K562 (cell line): ENCODE data around the gene TBX10. TPM values are rescaled to one million over a fixed set of nuclear protein-coding genes. Genes with fewer than 3 reads are reported as not detected.

Experiments
- ARNT ChIP-seq, 2 experiments: fragments of 450-650 bp; IDR thresholded peaks; 2 replicates each; pipeline ENCODE4 v1.6.1; 2016; ENCODE audit warnings: mild to moderate bottlenecking in 1 of 2
- CCAR2 ChIP-seq: fragments of 200-400 bp; formaldehyde crosslinking; IDR thresholded peaks from 2 replicates; pipeline ENCODE4 v1.6.1; 2017; ENCODE audit warnings: mild to moderate bottlenecking, low read depth, low read length
- CCNT2 ChIP-seq: IDR thresholded peaks from 2 replicates; pipeline ENCODE4 v1.6.1; 2011; ENCODE audit warnings: borderline replicate concordance, low read depth, mild to moderate bottlenecking, moderate library complexity, mixed read lengths, low read length; ENCODE audit not compliant: insufficient read length; ENCODE audit errors: extremely low read depth
- ELF4 ChIP-seq: fragments of 450-650 bp; formaldehyde crosslinking; IDR thresholded peaks from 2 replicates; pipeline ENCODE4 v1.4.0; 2022; ENCODE audit warnings: missing genetic modification characterization
- ETS2 ChIP-seq: IDR thresholded peaks from 2 replicates; pipeline ENCODE4 v1.6.1; 2016; ENCODE audit warnings: borderline replicate concordance, missing genetic modification characterization, mild to moderate bottlenecking, moderate library complexity, missing compliant biosample characterization; ENCODE audit not compliant: poor library complexity, severe bottlenecking
- FOS ChIP-seq: IDR thresholded peaks from 3 replicates; pipeline ENCODE4 v1.6.1; 2011; ENCODE audit not compliant: insufficient read length; ENCODE audit errors: extremely low read depth
- FOSL1 ChIP-seq: fragments of 200-800 bp; sonication (Bioruptor generic); conservative IDR thresholded peaks from 2 replicates; pipeline ENCODE4 v1.6.1; 2016; ENCODE audit warnings: missing genetic modification characterization, missing compliant biosample characterization
- HLTF ChIP-seq: fragments of 450-650 bp; IDR thresholded peaks from 2 replicates; pipeline ENCODE4 v1.6.1; 2016
- ILK ChIP-seq: fragments of 450-650 bp; IDR thresholded peaks from 2 replicates; pipeline ENCODE4 v1.6.1; 2016; ENCODE audit warnings: missing genetic modification characterization, low read depth, mild to moderate bottlenecking, missing compliant biosample characterization, moderate library complexity, borderline replicate concordance
- MAFG ChIP-seq: fragments of 450-650 bp; conservative IDR thresholded peaks from 2 replicates; pipeline ENCODE4 v1.6.1; 2016; ENCODE audit warnings: missing genetic modification characterization, missing compliant biosample characterization
- NFE2L1 ChIP-seq: fragments of 450-650 bp; IDR thresholded peaks from 2 replicates; pipeline ENCODE4 v1.6.1; 2016; ENCODE audit warnings: missing genetic modification characterization, low read depth, mild to moderate bottlenecking, missing compliant biosample characterization, moderate library complexity, borderline replicate concordance
- RCOR1 ChIP-seq, 2 experiments: IDR thresholded peaks; 2 replicates each; pipeline ENCODE4 v1.6.1; 2012; ENCODE audit warnings: low read depth in 2 of 2, low read length in 2 of 2, borderline replicate concordance in 1 of 2, improper control_type of control experiment in 1 of 2
- SMARCA4 ChIP-seq: fragments of 450-650 bp; IDR thresholded peaks from 2 replicates; pipeline ENCODE4 v1.6.1; 2016
- SPI1 ChIP-seq: IDR thresholded peaks from 2 replicates; pipeline ENCODE4 v1.6.1; 2011; ENCODE audit warnings: low read depth, low read length, control low read depth, borderline replicate concordance
- TAF1 ChIP-seq: IDR thresholded peaks from 2 replicates; pipeline ENCODE4 v1.6.1; 2011; ENCODE audit warnings: mild to moderate bottlenecking, low read length, moderate library complexity; ENCODE audit not compliant: insufficient read depth, control insufficient read depth, severe bottlenecking; ENCODE audit errors: extremely low read depth
- TAL1 ChIP-seq: fragments of 450-650 bp; IDR thresholded peaks from 2 replicates; pipeline ENCODE4 v1.6.1; 2016; ENCODE audit warnings: mild to moderate bottlenecking
- TEAD1 ChIP-seq, 2 experiments: fragments of 450-650 bp in 1 of 2; sonication (generic) in 1 of 2; formaldehyde crosslinking; IDR thresholded peaks; 2 replicates each; pipeline versions ENCODE4 v1.4.0 to v1.8.0; 2020 to 2022; ENCODE audit warnings: mild to moderate bottlenecking in 2 of 2, missing genetic modification reagents in 1 of 2
- ZFP36 ChIP-seq: fragments of 150-350 bp; IDR thresholded peaks from 2 replicates; pipeline ENCODE4 v1.6.1; 2018; ENCODE audit warnings: low read length, low read depth; ENCODE audit not compliant: partially characterized antibody
- ZNF384 ChIP-seq: IDR thresholded peaks from 2 replicates; pipeline ENCODE4 v1.6.1; 2012; ENCODE audit warnings: low read depth, low read length, improper control_type of control experiment
- polyA plus RNA-seq, 8 experiments: library from polyadenylated mRNA; depleted of rRNA in 4 of 8; stranded (reverse) in 5 of 8; unstranded in 3 of 8; fragments of >200 nt; fragmentation: Nextera tagmentation in 2 of 8; fragmentation: Illumina TruSeq in 1 of 8; extraction: Ambion mirVana in 2 of 8; extraction: Trizol in 1 of 8; gene quantifications; 2 replicates each; pipeline versions ENCODE4 v1.2.1 to v1.2.3, GENCODE V29; 2011 to 2014; ENCODE audit warnings: inconsistent platforms in 1 of 8, missing spikeins in 1 of 8
- total RNA-seq, 7 experiments: library from RNA; depleted of rRNA in 6 of 7; stranded (reverse); fragments of >200 nt in 6 of 7; fragmentation: Illumina TruSeq in 2 of 7; extraction: Trizol in 2 of 7; gene quantifications; 2 replicates each; pipeline versions ENCODE4 v1.2.1 to v1.2.3, GENCODE V29; 2011 to 2021; ENCODE audit warnings: low replicate concordance in 1 of 7
- TF ChIP-seq, protein P1 (sequence below): sonication (generic); formaldehyde crosslinking; IDR thresholded peaks from 2 replicates; pipeline ENCODE4 v1.8.0; 2022; ENCODE audit warnings: missing genetic modification reagents, mild to moderate bottlenecking, moderate library complexity, borderline replicate concordance

TBX10 gene
- total and polyA plus RNA-seq, 9 of the 15 experiments (the other 6 are each of a cell fraction or from before 2014, with no cell fraction given) = not detected

DNA sequence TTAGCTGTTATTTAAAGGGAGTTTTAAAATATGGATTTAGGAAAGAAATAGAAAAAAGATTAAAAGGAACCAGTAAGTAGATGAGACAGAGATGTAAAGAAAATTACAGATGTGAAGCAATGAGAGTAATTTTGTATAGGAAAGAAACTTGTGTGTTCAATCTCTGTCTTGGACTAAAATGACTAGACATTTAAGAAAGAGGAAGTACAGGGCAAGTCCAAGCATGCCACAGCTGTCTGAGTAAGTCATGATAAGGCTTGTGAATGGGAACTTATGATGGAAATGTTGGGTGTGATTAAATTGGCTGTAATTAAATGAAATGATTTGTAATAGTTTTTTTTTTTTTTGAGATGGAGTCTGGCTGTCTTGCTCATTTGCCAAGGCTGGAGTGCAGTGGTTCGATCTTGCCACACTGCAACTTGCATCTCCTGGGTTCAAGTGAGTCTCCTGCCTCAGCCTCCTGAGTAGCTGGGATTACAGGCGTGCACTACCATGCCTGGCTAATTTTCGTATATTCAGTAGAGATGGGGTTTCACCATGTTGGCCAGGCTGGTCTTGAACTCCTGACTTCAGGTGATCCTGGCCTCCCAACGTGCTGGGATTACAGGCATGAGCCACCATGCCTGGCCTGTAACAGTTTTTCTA lies 16.8 kb upstream of the TBX10 start (continued):
- TF ChIP-seq TAF1 (no peak), ETS2 (tag) (no peak), NFE2L1 (tag) (no peak), HLTF (no peak), ZFP36 (peak; percentile 96), ZNF384 (0 out of 2 replicates have a peak, but pooled peaks have one; percentile 4), TEAD1 (CRISPR knock-in tag; IDR thresholded peaks at IDR 0.05) (no peak), FOSL1 (tag) (peak; percentile 58), FOS (no peak), TAL1 (peak; percentile 68), SPI1 (peak; percentile 90), CCAR2 (no peak), ELF4 (CRISPR knock-in tag) (no peak), MAFG (tag) (peak; percentile 84), SMARCA4 (peak; percentile 76), ILK (tag) (no peak), RCOR1 (IDR thresholded peaks at IDR 0.05; ENCODE audit: borderline replicate concordance in 1 of 2, low read depth in 2 of 2, low read length in 2 of 2) (peak; percentile 82 to 98), CCNT2 (no peak), ARNT (IDR thresholded peaks at IDR 0.05) (no peak)
- TF ChIP-seq, protein P1, sequence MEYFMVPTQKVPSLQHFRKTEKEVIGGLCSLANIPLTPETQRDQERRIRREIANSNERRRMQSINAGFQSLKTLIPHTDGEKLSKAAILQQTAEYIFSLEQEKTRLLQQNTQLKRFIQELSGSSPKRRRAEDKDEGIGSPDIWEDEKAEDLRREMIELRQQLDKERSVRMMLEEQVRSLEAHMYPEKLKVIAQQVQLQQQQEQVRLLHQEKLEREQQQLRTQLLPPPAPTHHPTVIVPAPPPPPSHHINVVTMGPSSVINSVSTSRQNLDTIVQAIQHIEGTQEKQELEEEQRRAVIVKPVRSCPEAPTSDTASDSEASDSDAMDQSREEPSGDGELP (CRISPR knock-in tag) = peak; percentile 34; the same call in 1 of the 2 replicates
